Neural progenitor cell (in vitro differentiated cells): ENCODE measurements around the gene HOXD11. TPM values are rescaled to one million over a fixed set of nuclear protein-coding genes. Genes with fewer than 3 reads are reported as not detected.
A peak's percentile ranks its signal among the peaks of the same experiment; 100 is the strongest.

Experiments used
- DNase-seq: peaks from one replicate; pipeline ENCODE4 v3.0.0-alpha.2; 2016; ENCODE audit warnings: low spot score
- H2AFZ ChIP-seq: fragments of 200-600 bp; sonication (generic); replicated peaks from 2 replicates; pipeline ENCODE4 v1.6.1; 2016; ENCODE audit warnings: antibody characterized with exemption
- H3F3A ChIP-seq: fragments of 200-600 bp; sonication (generic); 2 replicates; pipeline ENCODE4 v1.6.1; 2016; ENCODE audit warnings: antibody characterized with exemption, low read depth
- H3K27ac ChIP-seq: fragments of 200-600 bp; sonication (generic); 2 replicates; pipeline ENCODE4 v1.5.1; 2016; ENCODE audit warnings: mild to moderate bottlenecking
- H3K27me3 ChIP-seq: fragments of 200-600 bp; sonication (generic); 2 replicates; pipeline ENCODE4 v1.6.1; 2016; ENCODE audit warnings: mild to moderate bottlenecking, moderate library complexity
- H3K36me3 ChIP-seq: fragments of 200-600 bp; sonication (generic); 2 replicates; pipeline ENCODE4 v1.5.1; 2016
- H3K4me1 ChIP-seq: fragments of 200-600 bp; sonication (generic); 2 replicates; pipeline ENCODE4 v1.6.1; 2016; ENCODE audit warnings: mixed run types
- H3K4me2 ChIP-seq: fragments of 200-600 bp; sonication (generic); 2 replicates; pipeline ENCODE4 v1.6.1; 2016
- H3K4me3 ChIP-seq: fragments of 200-600 bp; sonication (generic); 2 replicates; pipeline ENCODE4 v1.5.1; 2016
- H3K79me2 ChIP-seq: fragments of 200-600 bp; sonication (generic); 2 replicates; pipeline ENCODE4 v1.6.1; 2016; ENCODE audit warnings: low read depth
- H3K9ac ChIP-seq: fragments of 200-600 bp; sonication (generic); 2 replicates; pipeline ENCODE4 v1.6.1; 2016
- H3K9me3 ChIP-seq: fragments of 200-600 bp; sonication (generic); 2 replicates; pipeline ENCODE4 v1.5.1; 2016; ENCODE audit warnings: low read depth
- H4K20me1 ChIP-seq: fragments of 200-600 bp; sonication (generic); 2 replicates; pipeline ENCODE4 v1.6.1; 2016; ENCODE audit warnings: low read depth
- H3K27ac Mint-ChIP-seq: 3 replicates; pipeline ENCODE4 v1.8.0; 2021; ENCODE audit warnings: mixed read lengths
- H3K27me3 Mint-ChIP-seq: 2 replicates; pipeline ENCODE4 v1.8.0; 2022; ENCODE audit warnings: low read depth, mild to moderate bottlenecking, inconsistent platforms, moderate library complexity, mixed read lengths; ENCODE audit not compliant: insufficient read depth
- H3K36me3 Mint-ChIP-seq: 3 replicates; pipeline ENCODE4 v1.8.0; 2021; ENCODE audit warnings: mixed read lengths
- H3K4me1 Mint-ChIP-seq: 3 replicates; pipeline ENCODE4 v1.8.0; 2021; ENCODE audit warnings: mixed read lengths
- H3K4me3 Mint-ChIP-seq: 3 replicates; pipeline ENCODE4 v1.8.0; 2021; ENCODE audit warnings: mild to moderate bottlenecking, moderate library complexity, mixed read lengths
- H3K9me3 Mint-ChIP-seq: 3 replicates; pipeline ENCODE4 v1.8.0; 2020; ENCODE audit warnings: mixed read lengths
- EZH2 ChIP-seq: fragments of 200-600 bp; sonication (generic); IDR thresholded peaks from 2 replicates; pipeline ENCODE4 v1.6.1; 2017; ENCODE audit warnings: antibody characterized with exemption, mild to moderate bottlenecking, moderate library complexity
- EZH2phosphoT487 ChIP-seq: fragments of 200-600 bp; sonication (generic); IDR thresholded peaks from 2 replicates; pipeline ENCODE4 v1.6.1; 2017; ENCODE audit warnings: antibody characterized with exemption
- total RNA-seq: library from RNA; depleted of rRNA; stranded (reverse); fragments of >200 nt; gene quantifications from 2 replicates; pipeline ENCODE4 v1.2.3, GENCODE V29; 2015; ENCODE audit warnings: low replicate concordance
- TF ChIP-seq, protein P1 (sequence below): fragments of 200-600 bp; sonication (generic); IDR thresholded peaks from 2 replicates; pipeline ENCODE4 v1.5.1; 2017; ENCODE audit warnings: antibody characterized with exemption, mild to moderate bottlenecking

Gene HOXD11
- total RNA-seq, 1 donor from 2014 or later, result not detected

DNA sequence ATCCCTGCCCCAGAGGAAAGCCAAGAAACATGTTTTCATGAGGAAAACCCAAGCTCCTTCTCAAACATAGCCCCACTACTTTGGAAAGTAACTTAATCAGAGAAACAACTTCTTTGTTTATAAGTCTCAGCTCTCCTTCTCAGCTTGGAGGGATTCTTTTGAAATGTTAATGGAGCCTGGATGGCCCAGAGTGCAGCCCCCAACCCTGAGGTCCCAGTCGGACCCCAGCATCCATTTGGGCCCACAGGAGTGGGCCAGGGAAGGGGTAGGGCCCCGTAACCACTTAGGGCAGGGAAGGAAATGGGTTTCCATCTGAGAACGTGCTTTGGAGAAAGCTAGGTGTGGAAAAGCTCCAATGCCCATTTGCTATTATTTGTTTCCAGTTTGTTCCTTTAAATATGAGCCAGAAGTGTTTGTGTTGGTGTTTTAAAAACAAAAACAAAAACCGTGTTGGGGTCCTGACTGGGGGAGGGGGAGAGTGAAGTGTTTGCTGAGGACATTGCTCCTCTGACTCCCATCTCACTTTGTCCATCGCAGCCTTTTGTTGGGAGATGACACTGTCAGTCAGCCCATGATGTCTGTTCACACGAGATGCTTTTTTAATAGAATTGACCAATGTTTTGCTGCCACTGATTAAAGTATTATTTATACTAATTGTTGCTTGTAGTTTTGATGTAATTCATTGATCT lies 48.4 kb downstream of the HOXD11 start:
- H3K4me1 ChIP-seq, result no peaks in the 10 kb centered on the region
- Mint-ChIP-seq H3K27ac (no peak overlapping the region), H3K27me3 (peaks cover 92% of the 10 kb centered on the region), H3K9me3 (peaks cover 7% of the 10 kb centered on the region), H3K4me3 (no peak overlapping the region), H3K36me3 (no peaks in the 10 kb centered on the region), H3K4me1 (peaks cover 9% of the 10 kb centered on the region)
- peaks cover 100% of the 10 kb centered on the region for H3K27me3 ChIP-seq
- H4K20me1 ChIP-seq, result peaks cover 96% of the 10 kb centered on the region
- no peak overlapping the region for H3K4me2 ChIP-seq
- no peak overlapping the region for H3K4me3 ChIP-seq
- no peaks in the 10 kb centered on the region for H3K9me3 ChIP-seq
- H3K27ac ChIP-seq, result no peak overlapping the region
- no peaks in the 10 kb centered on the region for H3K79me2 ChIP-seq
- H2AFZ ChIP-seq, result no peak overlapping the region
- no peak overlapping the region for H3K9ac ChIP-seq
- TF ChIP-seq, protein P1, sequence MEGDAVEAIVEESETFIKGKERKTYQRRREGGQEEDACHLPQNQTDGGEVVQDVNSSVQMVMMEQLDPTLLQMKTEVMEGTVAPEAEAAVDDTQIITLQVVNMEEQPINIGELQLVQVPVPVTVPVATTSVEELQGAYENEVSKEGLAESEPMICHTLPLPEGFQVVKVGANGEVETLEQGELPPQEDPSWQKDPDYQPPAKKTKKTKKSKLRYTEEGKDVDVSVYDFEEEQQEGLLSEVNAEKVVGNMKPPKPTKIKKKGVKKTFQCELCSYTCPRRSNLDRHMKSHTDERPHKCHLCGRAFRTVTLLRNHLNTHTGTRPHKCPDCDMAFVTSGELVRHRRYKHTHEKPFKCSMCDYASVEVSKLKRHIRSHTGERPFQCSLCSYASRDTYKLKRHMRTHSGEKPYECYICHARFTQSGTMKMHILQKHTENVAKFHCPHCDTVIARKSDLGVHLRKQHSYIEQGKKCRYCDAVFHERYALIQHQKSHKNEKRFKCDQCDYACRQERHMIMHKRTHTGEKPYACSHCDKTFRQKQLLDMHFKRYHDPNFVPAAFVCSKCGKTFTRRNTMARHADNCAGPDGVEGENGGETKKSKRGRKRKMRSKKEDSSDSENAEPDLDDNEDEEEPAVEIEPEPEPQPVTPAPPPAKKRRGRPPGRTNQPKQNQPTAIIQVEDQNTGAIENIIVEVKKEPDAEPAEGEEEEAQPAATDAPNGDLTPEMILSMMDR, result no peak
- no peak for TF ChIP-seq EZH2
- TF ChIP-seq EZH2phosphoT487, result no peak
- no peaks in the 10 kb centered on the region for H3K36me3 ChIP-seq
- H3F3A ChIP-seq, result no peaks in the 10 kb centered on the region
- DNase-seq, result no peak

DNA sequence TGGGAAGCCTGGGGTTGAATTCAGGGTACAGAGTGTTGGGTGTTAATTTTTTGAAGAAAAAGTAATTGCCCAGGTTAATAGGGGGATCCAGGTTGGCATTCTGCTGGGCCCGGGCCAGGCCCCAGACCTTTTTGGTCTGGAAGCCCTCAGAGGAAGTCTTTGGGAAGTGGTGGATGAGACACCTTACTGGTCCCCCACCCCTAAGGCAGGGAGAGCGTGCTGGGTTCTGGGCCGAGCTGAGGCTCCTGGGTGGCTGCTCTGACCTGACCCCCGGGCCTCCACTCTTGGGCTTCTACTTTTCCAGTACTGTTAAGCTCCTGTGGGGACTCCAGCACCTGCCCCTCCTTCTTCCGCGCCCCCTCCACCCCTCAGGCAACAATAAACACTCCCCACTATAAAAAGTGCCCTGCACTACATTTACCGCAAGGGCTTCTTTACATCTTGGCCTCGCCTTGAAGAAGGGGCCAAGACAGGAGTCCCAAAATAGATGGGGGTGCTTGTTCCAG lies 49.3 kb downstream of the HOXD11 start:
- H3K4me1 ChIP-seq, result no peaks in the 10 kb centered on the region
- H3K4me2 ChIP-seq, result no peak overlapping the region

DNA sequence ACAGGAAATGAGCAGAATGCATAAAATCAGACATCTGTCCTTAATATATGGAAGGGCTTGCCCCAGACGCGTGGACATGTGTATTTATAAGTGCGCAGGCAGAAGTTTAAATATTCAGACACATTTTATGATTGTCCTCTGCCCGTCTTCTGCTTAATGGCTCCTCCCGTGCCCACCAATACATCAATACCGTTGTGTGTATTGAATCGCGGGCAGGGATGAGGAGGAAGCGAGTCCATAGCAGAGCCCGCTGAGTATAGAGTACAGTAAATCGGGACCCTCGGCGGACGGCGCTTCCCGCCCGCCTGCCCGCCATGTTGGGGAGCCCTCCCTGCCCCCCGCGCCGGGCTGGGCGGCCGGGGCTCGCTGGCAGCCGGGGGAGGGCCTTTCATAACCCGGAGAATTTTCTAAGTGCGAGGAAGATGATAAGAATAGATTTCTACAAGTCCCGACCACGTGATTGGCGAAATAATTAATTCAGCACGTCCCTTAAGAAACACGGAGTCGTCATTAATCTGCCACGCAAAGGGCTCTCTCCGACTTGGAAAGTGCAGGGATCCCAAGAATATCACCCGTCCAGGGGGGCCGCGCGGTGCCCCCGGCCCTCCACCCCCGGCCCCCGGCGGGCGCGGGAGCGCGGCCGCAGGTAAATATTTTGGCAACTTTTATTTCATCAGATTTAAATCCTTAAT lies 49.9 kb downstream of the HOXD11 start, which contains the start of gene HOXD3:
Gene HOXD3 (plus strand): TSS at position 501 of the 692 bp plus-strand sequence. CDS start 11,808 bp downstream, outside the sequence.
- Mint-ChIP-seq H3K27me3 (peaks cover 94% of the 10 kb centered on the region), H3K4me3 (peak within 1 kb of the TSS; percentile 2), H3K36me3 (no peaks in the 10 kb centered on the region), H3K4me1 (peaks cover 9% of the 10 kb centered on the region), H3K27ac (no peak within 1 kb of the TSS), H3K9me3 (peaks cover 2% of the 10 kb centered on the region)
- Histone ChIP-seq H3K4me1 (no peaks in the 10 kb centered on the region), H3K27ac (no peak within 1 kb of the TSS), H3K36me3 (no peaks in the 10 kb centered on the region), H4K20me1 (peaks cover 95% of the 10 kb centered on the region), H2AFZ (no peak within 1 kb of the TSS), H3F3A (no peaks in the 10 kb centered on the region), H3K79me2 (no peaks in the 10 kb centered on the region), H3K27me3 (peaks cover 100% of the 10 kb centered on the region), H3K9me3 (no peaks in the 10 kb centered on the region), H3K4me3 (no peak within 1 kb of the TSS), H3K4me2 (no peak within 1 kb of the TSS), H3K9ac (no peak within 1 kb of the TSS)
- TF ChIP-seq EZH2 (no peak), EZH2phosphoT487 (peak; percentile 99)
- no peak for DNase-seq

More for the DNA sequence above, 49.3 kb downstream of the HOXD11 start:
- Mint-ChIP-seq H3K4me3 (no peak overlapping the region), H3K4me1 (peaks cover 9% of the 10 kb centered on the region), H3K27me3 (peaks cover 92% of the 10 kb centered on the region), H3K27ac (no peak overlapping the region), H3K36me3 (no peaks in the 10 kb centered on the region), H3K9me3 (peaks cover 3% of the 10 kb centered on the region)
- H3K9me3 ChIP-seq, result no peaks in the 10 kb centered on the region
- H3K27ac ChIP-seq, result no peak overlapping the region
- no peaks in the 10 kb centered on the region for H3K79me2 ChIP-seq
- peaks cover 95% of the 10 kb centered on the region for H4K20me1 ChIP-seq
- no peak overlapping the region for H3K4me3 ChIP-seq
- H3F3A ChIP-seq, result no peaks in the 10 kb centered on the region
- no peak overlapping the region for H2AFZ ChIP-seq
- no peaks in the 10 kb centered on the region for H3K36me3 ChIP-seq
- TF ChIP-seq EZH2, result no peak
- TF ChIP-seq, protein P1, result no peak
- no peak for DNase-seq
- H3K9ac ChIP-seq, result no peak overlapping the region
- peaks cover 100% of the 10 kb centered on the region for H3K27me3 ChIP-seq
